GM12801 (cell line): ENCODE data around the gene DUSP22.

Experiments
- CTCF ChIP-seq: IDR thresholded peaks from one replicate; pipeline ENCODE4 v1.5.1; 2011; ENCODE audit warnings: control low read depth; ENCODE audit not compliant: insufficient read length; ENCODE audit errors: extremely low read depth

DUSP22 gene

GRCh38 chr6:369559-370431 is 77.5 kb downstream of the DUSP22 start:
- no peak for TF ChIP-seq CTCF

GRCh38 chr6:370555-370954 is 78.3 kb downstream of the DUSP22 start:
- no peak for TF ChIP-seq CTCF

GRCh38 chr6:372336-372911 is 80.1 kb downstream of the DUSP22 start:
- TF ChIP-seq CTCF, result no peak

GRCh38 chr6:373031-373430 is 80.7 kb downstream of the DUSP22 start:
- no peak for TF ChIP-seq CTCF

GRCh38 chr6:373773-374724 is 81.8 kb downstream of the DUSP22 start:
- TF ChIP-seq CTCF, result no peak

GRCh38 chr6:374956-375355 is 82.7 kb downstream of the DUSP22 start:
- no peak for TF ChIP-seq CTCF
